ENCODE data around the gene NPDC1.

The NPDC1 gene, protein sequence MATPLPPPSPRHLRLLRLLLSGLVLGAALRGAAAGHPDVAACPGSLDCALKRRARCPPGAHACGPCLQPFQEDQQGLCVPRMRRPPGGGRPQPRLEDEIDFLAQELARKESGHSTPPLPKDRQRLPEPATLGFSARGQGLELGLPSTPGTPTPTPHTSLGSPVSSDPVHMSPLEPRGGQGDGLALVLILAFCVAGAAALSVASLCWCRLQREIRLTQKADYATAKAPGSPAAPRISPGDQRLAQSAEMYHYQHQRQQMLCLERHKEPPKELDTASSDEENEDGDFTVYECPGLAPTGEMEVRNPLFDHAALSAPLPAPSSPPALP

GRCh38 chr9:137046088-137046787 is at the start of gene NPDC1:
TSS of gene NPDC1 (minus strand) at chr9:137046177. CDS start at chr9:137045989, 188 bp downstream.
- peak; percentile 73 for DNase-seq

DNA sequence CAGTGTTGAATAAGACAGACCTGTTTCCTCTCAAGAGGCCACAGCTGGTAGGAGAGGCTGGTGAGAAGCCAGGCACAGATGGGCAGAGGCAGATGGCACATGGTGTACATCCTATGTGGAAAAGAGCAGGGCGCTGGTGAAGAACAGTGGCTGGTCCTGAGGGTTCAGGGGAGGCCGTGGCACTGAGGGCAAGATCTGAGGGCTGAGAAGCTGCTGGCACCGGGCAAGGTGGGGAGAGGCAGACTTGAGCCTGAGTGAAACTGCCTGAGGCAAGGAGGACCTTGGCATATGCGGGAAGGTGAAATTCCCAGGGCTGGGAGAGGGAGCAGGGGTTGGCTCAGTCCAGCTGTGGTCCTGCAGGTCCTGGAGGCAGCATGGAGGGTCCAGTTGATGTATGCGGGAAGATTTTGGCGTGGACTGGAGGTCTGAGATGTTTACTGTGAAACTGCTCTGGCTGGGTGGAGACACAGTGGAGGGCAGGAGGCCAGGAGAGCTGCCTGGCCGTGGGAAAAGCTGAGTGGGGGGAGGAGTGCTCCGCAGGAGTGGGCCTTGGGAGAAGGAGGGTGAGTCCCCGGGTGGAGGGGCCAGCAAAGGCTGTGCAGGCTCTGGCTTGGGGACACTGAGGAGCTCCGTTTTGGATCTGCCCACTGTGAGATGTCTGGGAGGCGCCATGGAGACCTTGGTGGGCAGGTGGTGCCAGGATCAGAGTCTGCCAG is 43.4 kb upstream of the NPDC1 start:
- no peak for DNase-seq

GRCh38 chr9:137088121-137088520 is 42.1 kb upstream of the NPDC1 start:
- DNase-seq = no peak

- peak; percentile 47 for DNase-seq
Measured at GRCh38 chr9:137087409-137087925, 41.5 kb upstream of the NPDC1 start.

- peak; percentile 98 for DNase-seq
Measured at GRCh38 chr9:137086531-137087408, 40.8 kb upstream of the NPDC1 start, which contains the start of gene MAN1B1. TSS of gene MAN1B1 (plus strand) at chr9:137086985. CDS start at chr9:137087000, 15 bp downstream.

DNA sequence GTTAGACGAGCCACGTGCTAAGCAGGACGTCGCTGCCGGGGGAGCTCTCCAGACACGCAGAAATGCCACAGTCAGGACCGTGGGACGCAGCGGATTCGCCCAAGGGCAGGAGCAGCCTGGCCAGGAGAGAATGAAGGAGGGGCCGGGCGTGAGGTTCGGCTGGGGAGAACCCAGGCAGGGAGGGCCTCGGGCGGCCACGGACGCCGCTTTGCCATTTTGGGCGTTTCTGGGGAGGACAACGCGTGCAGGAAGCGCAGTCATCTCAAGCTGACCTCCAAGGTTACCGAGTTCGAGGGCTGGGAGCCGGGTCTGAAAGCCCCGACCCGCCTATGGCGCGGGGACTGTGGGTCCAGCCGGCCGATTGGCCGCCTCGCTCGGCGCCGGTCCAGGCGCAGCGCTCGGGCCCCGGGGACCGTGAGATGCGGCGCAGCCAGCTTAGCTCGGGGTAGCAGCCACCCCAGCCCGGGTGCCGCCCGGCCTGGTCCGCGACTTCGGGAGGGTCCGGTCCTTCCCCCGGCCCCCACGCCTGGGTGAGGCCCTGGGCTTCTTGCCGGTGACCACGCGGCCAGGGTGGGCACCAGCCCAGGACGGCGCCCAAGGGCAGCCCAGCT is 40.0 kb upstream of the NPDC1 start:
- peak; percentile 45 for DNase-seq

DNA sequence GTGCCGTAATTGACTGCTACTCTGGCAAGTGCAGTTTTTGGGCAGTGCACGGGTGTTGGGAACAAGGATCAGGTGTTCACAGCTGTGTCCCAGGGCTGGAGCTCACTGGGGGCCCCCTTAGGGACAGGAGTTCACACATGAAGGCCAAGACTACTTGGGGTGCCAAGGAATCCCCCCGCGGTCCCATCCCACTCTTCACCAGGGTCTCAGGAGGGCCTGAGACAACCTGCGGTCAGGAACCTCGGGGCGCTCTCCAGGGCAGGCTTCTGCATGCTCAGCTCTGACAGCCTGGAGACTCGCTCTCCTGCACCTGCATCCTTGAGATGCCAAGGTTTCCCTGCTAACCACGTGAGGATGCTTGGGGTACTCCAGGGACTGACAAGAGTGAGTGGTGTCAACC is 38.5 kb upstream of the NPDC1 start:
- DNase-seq = no peak

DNA sequence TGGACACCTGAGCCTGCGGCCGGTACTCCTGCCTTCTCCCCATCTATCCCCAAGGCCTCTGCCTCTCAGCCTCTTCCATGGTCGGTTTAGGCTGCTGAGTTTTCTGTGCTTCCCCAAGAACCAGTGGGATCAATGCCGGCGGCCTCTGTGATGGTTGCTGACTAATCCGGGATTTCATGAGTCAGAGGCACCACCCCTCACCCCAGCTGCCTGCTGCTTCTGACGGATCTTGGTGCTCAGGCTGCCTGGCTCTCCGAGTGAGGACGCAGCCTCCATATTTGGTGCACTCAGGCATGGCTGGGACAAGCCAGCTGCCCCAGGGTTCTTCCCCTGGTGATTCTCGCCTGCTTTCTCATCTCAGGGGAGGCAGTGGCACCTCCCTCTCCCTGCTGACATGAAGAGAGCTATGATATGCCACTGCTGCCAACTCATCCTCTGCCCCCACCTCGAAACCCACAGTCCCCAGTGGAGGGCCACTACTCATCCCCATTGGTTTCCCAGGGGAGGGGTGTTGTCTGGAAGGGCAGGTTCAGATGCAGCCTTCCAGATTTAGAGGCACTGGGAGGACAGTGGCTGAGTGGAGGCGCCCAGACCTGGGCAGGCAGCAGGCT is 37.5 kb upstream of the NPDC1 start:
- DNase-seq = no peak

- DNase-seq = no peak
Measured at GRCh38 chr9:137082925-137083290, 36.9 kb upstream of the NPDC1 start.

DNA sequence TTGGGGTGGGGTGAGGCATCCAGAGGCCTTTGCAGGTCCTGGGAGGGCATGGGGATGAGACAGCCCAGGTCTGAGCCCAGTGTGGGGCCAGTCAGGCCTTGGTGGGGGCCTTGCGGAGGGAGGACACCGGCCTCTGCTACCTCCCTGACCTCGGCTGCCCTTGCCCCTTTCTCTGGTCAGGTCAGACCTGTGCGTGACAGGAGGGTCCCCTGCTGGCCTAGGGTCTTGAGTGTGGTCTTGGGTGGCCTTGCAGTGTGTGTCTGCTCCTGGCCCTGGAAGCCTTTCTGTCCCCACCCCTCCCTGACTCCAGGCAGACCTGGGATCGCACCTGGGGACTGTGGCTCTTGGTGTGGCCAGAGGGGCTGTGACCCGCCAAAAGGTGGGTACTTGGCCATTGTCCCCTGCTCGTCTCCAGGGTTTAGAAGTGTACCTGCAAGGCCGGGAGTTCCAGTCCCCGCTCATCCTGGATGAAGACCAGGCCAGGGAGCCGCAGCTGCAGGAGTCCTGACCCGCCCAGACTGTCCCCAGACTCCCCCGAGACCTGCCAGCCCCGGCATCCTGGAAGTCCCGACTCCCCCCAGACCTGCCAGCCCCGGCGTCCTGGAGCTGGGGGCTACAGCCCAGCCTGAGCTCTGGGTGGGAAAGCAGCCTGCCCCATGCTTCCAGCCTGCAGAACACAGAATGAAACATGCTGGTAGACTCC is 36.4 kb upstream of the NPDC1 start:
- no peak for DNase-seq

DNA sequence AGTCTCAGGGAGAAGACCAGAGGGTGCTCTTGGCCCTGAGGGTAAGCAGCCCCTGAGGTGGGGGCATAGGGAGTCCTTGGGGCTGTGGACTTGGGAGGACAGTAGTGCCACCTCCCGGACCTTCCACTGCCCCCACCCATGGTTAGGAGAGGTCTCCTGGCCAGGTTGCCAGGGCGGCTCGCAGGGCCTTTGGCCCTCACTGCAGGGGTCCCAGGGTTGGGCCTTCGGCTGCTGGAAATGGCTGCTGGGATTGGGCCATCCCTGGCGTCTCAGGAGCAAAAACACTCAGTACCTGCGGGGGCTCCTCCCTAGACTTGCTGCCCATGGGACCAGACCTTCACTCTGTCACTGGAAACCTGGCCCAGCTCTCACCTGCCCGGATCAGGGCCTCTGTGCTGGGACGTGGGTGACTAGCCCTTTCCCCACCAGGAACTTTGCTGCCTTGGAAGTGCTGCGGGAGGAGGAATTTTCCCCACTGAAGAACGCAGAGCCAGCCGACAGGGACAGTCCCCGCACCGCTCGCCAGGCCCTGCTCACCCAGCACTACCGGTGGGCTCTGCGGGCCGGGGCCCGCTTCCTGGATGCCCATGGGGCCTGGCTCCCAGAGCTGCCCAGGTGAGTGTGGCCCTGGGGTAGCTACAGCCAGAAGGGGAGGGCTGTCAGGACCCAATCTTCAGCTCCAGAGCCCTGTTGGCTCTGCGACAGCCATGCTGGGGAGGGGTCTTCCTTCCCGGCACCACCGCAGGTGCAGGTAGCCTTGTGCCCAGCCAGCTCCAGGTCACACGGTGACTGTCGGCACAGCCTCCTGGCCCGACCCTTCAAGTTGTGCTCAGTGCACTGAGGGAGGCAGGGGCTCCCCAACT is 34.5 kb upstream of the NPDC1 start:
- no peak for DNase-seq

GRCh38 chr9:137079401-137079787 is 33.4 kb upstream of the NPDC1 start:
- no peak for DNase-seq

DNA sequence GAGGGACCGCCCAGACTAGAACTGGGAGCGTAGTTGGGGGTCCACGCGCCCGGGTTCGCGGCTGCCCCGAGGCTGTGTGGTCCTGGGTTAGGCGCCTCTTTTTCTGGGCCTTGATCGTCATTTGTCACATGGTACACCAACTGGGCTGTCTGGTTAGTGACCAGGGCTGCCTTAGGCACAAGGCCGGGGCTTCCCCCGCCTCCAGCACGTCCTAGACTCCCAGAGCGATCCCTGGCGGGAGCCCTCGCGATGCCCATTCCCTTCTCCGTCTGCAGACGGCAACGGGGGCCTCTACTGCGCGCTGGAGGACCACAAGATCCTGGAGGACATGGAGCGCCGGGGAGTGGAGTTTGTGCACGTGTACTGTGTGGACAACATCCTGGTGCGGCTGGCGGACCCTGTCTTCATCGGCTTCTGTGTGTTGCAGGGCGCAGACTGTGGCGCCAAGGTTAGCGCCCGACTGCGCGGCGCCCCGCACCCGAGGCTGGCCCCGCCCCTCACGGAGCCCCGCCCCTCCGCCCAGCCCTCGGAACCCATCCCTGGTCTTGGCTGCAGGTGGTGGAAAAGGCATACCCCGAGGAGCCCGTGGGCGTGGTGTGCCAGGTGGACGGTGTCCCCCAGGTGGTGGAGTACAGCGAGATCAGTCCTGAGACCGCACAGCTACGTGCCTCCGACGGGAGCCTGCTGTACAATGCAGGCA is 32.9 kb upstream of the NPDC1 start:
- no peak for DNase-seq

GRCh38 chr9:137077758-137078693 is 32.0 kb upstream of the NPDC1 start:
- DNase-seq = no peak

DNA sequence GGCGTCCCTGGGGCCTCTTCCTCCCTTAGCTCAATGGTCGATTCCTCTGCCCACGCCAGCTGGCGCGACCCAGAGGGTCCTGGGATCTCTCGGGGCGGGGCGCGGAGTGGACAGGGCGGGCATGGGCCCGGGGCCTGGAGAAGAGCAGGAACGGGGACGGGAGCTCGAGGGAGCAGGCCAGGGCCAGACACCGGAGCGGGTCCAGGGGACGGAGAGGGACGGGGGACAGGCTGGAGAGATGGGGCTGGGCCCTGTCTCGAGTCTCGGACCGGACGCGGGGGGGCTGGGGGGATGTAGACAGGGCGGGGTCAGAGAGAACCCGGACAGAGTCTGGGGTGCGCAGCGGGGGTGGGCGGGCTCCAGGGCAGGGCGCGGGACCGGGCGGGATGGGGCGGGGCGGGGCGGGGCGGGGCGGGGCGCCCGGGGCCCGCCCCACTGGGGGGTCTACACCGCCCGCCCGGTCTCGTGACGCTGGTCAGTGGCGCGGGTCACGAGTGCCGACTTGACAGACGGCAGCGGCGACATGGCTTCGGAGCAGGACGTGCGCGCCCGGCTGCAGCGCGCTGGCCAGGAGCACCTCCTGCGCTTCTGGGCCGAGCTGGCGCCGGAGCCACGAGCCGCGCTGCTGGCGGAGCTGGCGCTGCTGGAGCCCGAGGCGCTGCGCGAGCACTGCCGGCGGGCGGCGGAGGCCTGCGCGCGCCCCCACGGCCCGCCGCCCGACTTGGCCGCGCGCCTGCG is 31.2 kb upstream of the NPDC1 start, which contains the start of gene UAP1L1:
Gene UAP1L1 (plus strand): TSS at position 508 of the 738 bp plus-strand sequence. CDS start 16 bp downstream, at position 524.
- peak; percentile 60 for DNase-seq

GRCh38 chr9:137076636-137077009 is 30.6 kb upstream of the NPDC1 start:
- no peak for DNase-seq

DNA sequence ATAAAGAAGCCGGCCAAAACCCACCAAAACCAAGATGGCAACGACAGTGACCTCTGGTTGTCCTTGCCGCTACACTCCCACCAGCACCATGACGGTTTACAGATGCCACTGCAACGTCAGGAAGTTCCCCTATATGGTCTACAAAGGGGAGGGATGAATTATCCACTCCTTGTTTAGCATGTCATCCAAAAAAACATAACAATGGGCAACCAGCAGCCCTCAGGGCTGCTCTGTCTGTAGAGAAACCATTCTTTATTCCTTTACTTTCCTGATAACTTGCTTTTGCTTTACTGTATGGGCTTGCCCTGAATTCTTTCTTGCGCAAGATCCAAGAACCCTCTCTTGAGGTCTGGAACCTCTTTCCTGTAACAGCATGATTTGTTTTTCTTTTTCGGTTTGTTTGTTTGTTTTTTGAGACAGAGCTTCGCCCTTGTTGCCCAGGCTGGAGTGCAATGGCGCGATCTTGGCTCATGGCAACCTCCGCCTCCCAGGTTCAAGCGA is 29.3 kb upstream of the NPDC1 start:
- no peak for DNase-seq

Measured in hematopoietic multipotent progenitor cell treated with erythropoietin and hydrocortisone succinate and interleukin-3 and kit ligand, for 8 days (in vitro differentiated cells).